GM23338 (cell line): ENCODE data around the gene SH3BGR. TPM values are rescaled to one million over a fixed set of nuclear protein-coding genes. Genes with fewer than 3 reads are reported as not detected.
A peak's percentile ranks its signal among the peaks of the same experiment; 100 is the strongest.

ENCODE experiments used
- ATAC-seq: fragments of 200-7000 bp; cut with Tn5 transposase; 3 replicates; pipeline ENCODE4 v1.9.1; 2020
- DNase-seq: peaks from one replicate; pipeline ENCODE4 v3.0.0-alpha.2; 2015; ENCODE audit warnings: low spot score
- H2AFZ ChIP-seq: fragments of 200-600 bp; sonication (generic); 2 replicates; pipeline ENCODE4 v1.8.0; 2016; ENCODE audit warnings: antibody characterized with exemption, mild to moderate bottlenecking, moderate library complexity
- H3F3A ChIP-seq: fragments of 200-600 bp; sonication (generic); replicated peaks from 2 replicates; pipeline ENCODE4 v1.8.0; 2017; ENCODE audit warnings: antibody characterized with exemption, mixed run types, low read depth
- H3K27ac ChIP-seq: fragments of 200-600 bp; sonication (generic); 2 replicates; pipeline ENCODE4 v1.6.1; 2016; ENCODE audit warnings: low read depth
- H3K27me3 ChIP-seq: fragments of 200-600 bp; sonication (generic); 2 replicates; pipeline ENCODE4 v1.8.0; 2016; ENCODE audit warnings: mild to moderate bottlenecking, mixed run types, moderate library complexity; ENCODE audit not compliant: insufficient read depth
- H3K36me3 ChIP-seq: fragments of 200-600 bp; sonication (generic); 2 replicates; pipeline ENCODE4 v1.8.0; 2016; ENCODE audit warnings: mild to moderate bottlenecking; ENCODE audit not compliant: insufficient read depth
- H3K4me1 ChIP-seq: fragments of 200-600 bp; sonication (generic); 2 replicates; pipeline ENCODE4 v1.8.0; 2016; ENCODE audit warnings: mild to moderate bottlenecking, moderate library complexity; ENCODE audit not compliant: insufficient read depth
- H3K4me2 ChIP-seq: fragments of 200-600 bp; sonication (generic); 2 replicates; pipeline ENCODE4 v1.7.1; 2017; ENCODE audit warnings: mixed run types
- H3K4me3 ChIP-seq: fragments of 200-600 bp; sonication (generic); 2 replicates; pipeline ENCODE4 v1.6.1; 2016; ENCODE audit warnings: mixed run types
- H3K79me2 ChIP-seq: fragments of 200-600 bp; sonication (generic); replicated peaks from 2 replicates; pipeline ENCODE4 v1.8.0; 2017; ENCODE audit warnings: mild to moderate bottlenecking; ENCODE audit not compliant: insufficient read depth
- H3K9me2 ChIP-seq: fragments of 200-600 bp; sonication (generic); 2 replicates; pipeline ENCODE4 v1.8.0; 2017; ENCODE audit not compliant: insufficient read depth
- H4K20me1 ChIP-seq: fragments of 200-600 bp; sonication (generic); replicated peaks from 2 replicates; pipeline ENCODE4 v1.8.0; 2017; ENCODE audit warnings: mild to moderate bottlenecking; ENCODE audit not compliant: insufficient read depth
- H3K27ac Mint-ChIP-seq: 2 replicates; pipeline ENCODE4 v1.8.0; 2020; ENCODE audit warnings: inconsistent platforms, mild to moderate bottlenecking, moderate library complexity, mixed read lengths
- H3K27me3 Mint-ChIP-seq: 3 replicates; pipeline ENCODE4 v1.8.0; 2022; ENCODE audit warnings: low read depth, mild to moderate bottlenecking, moderate library complexity, mixed read lengths, inconsistent platforms; ENCODE audit not compliant: insufficient read depth, poor library complexity
- H3K36me3 Mint-ChIP-seq: 3 replicates; pipeline ENCODE4 v1.8.0; 2021; ENCODE audit warnings: low read depth, mild to moderate bottlenecking, inconsistent platforms, moderate library complexity, mixed read lengths
- H3K4me1 Mint-ChIP-seq: 3 replicates; pipeline ENCODE4 v1.8.0; 2020; ENCODE audit warnings: mild to moderate bottlenecking, inconsistent platforms, mixed read lengths
- H3K4me3 Mint-ChIP-seq: 3 replicates; pipeline ENCODE4 v1.8.0; 2021; ENCODE audit warnings: moderate library complexity, mild to moderate bottlenecking, inconsistent platforms, mixed read lengths
- H3K9me3 Mint-ChIP-seq: 3 replicates; pipeline ENCODE4 v1.8.0; 2020; ENCODE audit warnings: moderate library complexity, mild to moderate bottlenecking, inconsistent platforms, mixed read lengths
- CREB1 ChIP-seq: fragments of 250-450 bp; sonication (Bioruptor Pico); IDR thresholded peaks from 2 replicates; pipeline ENCODE4 v1.5.0; 2020; ENCODE audit warnings: low read depth, mild to moderate bottlenecking, moderate library complexity
- EZH2 ChIP-seq: fragments of 200-600 bp; sonication (generic); IDR thresholded peaks from one replicate; pipeline ENCODE4 v1.8.0; 2017; ENCODE audit warnings: antibody characterized with exemption, mild to moderate bottlenecking, low read depth; ENCODE audit not compliant: unreplicated experiment
- JUNB ChIP-seq: IDR thresholded peaks from one replicate; pipeline ENCODE4 v1.6.1; 2016; ENCODE audit warnings: antibody characterized with exemption; ENCODE audit not compliant: unreplicated experiment
- POLR2AphosphoS5 ChIP-seq: IDR thresholded peaks from 2 replicates; pipeline ENCODE4 v1.6.1; 2016; ENCODE audit warnings: antibody characterized with exemption, low read depth
- STAT1 ChIP-seq: IDR thresholded peaks from one replicate; pipeline ENCODE4 v1.6.1; 2016; ENCODE audit warnings: antibody characterized with exemption; ENCODE audit not compliant: unreplicated experiment
- ZNF114 ChIP-seq: fragments of 250-450 bp; sonication (Bioruptor Pico); IDR thresholded peaks from 2 replicates; pipeline ENCODE4 v1.5.0; 2020; ENCODE audit warnings: mild to moderate bottlenecking, moderate library complexity
- ZNF331 ChIP-seq: fragments of 250-450 bp; sonication (Bioruptor Pico); IDR thresholded peaks from 2 replicates; pipeline ENCODE4 v1.5.0; 2020; ENCODE audit warnings: low read depth, mild to moderate bottlenecking, moderate library complexity
- ZNF462 ChIP-seq: fragments of 250-450 bp; sonication (Bioruptor Pico); IDR thresholded peaks from 2 replicates; pipeline ENCODE4 v1.5.0; 2020; ENCODE audit warnings: mild to moderate bottlenecking, moderate library complexity
- polyA plus RNA-seq: library from polyadenylated mRNA; unstranded; fragments of >200 nt; fragmentation: Nextera tagmentation; extraction: Ambion mirVana; gene quantifications from 2 replicates; pipeline ENCODE4 v1.2.1, GENCODE V29; 2016
- total RNA-seq: library from RNA; depleted of rRNA; stranded (reverse); fragments of >200 nt; shearing (Covaris generic); gene quantifications from 2 replicates; pipeline ENCODE4 v1.2.3, GENCODE V29; 2014
- TF ChIP-seq, protein P1 (sequence below): IDR thresholded peaks from one replicate; pipeline ENCODE4 v1.6.1; 2018; ENCODE audit warnings: antibody characterized with exemption; ENCODE audit not compliant: unreplicated experiment
- TF ChIP-seq, protein P2 (sequence below), 2 experiments: fragments of 200-600 bp in 1 of 2; sonication (generic) in 1 of 2; conservative IDR thresholded peaks; 2 replicates each; pipeline versions ENCODE4 v1.5.1 to v1.6.1; 2016 to 2017; ENCODE audit warnings: antibody characterized with exemption in 2 of 2, low read depth in 2 of 2, mild to moderate bottlenecking in 2 of 2, moderate library complexity in 1 of 2

Gene SH3BGR
- total and polyA plus RNA-seq, 2 experiments from 2014 or later, result 5.9 to 18.9 TPM

GRCh38 chr21:39529026-39529425, 77.3 kb downstream of the SH3BGR start:
- DNase-seq (no peak), ATAC-seq (peak; percentile 34; the same call in 2 of the 3 replicates)
- no peaks in the 10 kb centered on the region; the same call in 1 of the 2 replicates for H3K36me3 ChIP-seq
- H2AFZ ChIP-seq, result no peak overlapping the region
- H3K9me2 ChIP-seq, result peaks cover 14% of the 10 kb centered on the region; the same call in 1 of the 2 replicates
- no peak overlapping the region for H3K4me3 Mint-ChIP-seq
- H3K4me1 ChIP-seq, result no peaks in the 10 kb centered on the region
- no peak overlapping the region for H3K4me2 ChIP-seq
- peaks cover 6% of the 10 kb centered on the region; the same call in 2 of the 3 replicates for H3K9me3 Mint-ChIP-seq
- H3F3A ChIP-seq, result 0 out of 2 replicates have a peak, but pooled peaks cover 2% of the 10 kb centered on the region
- peaks cover 20% of the 10 kb centered on the region for H3K36me3 Mint-ChIP-seq
- no peak overlapping the region for H3K4me3 ChIP-seq
- H3K27ac ChIP-seq, result no peak overlapping the region
- no peak overlapping the region for H3K27ac Mint-ChIP-seq
- H3K4me1 Mint-ChIP-seq, result peaks cover 23% of the 10 kb centered on the region
- TF ChIP-seq, protein P1, sequence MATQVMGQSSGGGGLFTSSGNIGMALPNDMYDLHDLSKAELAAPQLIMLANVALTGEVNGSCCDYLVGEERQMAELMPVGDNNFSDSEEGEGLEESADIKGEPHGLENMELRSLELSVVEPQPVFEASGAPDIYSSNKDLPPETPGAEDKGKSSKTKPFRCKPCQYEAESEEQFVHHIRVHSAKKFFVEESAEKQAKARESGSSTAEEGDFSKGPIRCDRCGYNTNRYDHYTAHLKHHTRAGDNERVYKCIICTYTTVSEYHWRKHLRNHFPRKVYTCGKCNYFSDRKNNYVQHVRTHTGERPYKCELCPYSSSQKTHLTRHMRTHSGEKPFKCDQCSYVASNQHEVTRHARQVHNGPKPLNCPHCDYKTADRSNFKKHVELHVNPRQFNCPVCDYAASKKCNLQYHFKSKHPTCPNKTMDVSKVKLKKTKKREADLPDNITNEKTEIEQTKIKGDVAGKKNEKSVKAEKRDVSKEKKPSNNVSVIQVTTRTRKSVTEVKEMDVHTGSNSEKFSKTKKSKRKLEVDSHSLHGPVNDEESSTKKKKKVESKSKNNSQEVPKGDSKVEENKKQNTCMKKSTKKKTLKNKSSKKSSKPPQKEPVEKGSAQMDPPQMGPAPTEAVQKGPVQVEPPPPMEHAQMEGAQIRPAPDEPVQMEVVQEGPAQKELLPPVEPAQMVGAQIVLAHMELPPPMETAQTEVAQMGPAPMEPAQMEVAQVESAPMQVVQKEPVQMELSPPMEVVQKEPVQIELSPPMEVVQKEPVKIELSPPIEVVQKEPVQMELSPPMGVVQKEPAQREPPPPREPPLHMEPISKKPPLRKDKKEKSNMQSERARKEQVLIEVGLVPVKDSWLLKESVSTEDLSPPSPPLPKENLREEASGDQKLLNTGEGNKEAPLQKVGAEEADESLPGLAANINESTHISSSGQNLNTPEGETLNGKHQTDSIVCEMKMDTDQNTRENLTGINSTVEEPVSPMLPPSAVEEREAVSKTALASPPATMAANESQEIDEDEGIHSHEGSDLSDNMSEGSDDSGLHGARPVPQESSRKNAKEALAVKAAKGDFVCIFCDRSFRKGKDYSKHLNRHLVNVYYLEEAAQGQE, result peak; percentile 76
- no peak for TF ChIP-seq POLR2AphosphoS5
- H4K20me1 ChIP-seq, result no peaks in the 10 kb centered on the region
- no peaks in the 10 kb centered on the region for H3K27me3 ChIP-seq
- peaks cover 7% of the 10 kb centered on the region for H3K27me3 Mint-ChIP-seq
- H3K79me2 ChIP-seq, result no peaks in the 10 kb centered on the region

- Histone ChIP-seq H3K9me2 (peaks cover 14% of the 10 kb centered on the region; the same call in 1 of the 2 replicates), H2AFZ (peak overlapping the region; percentile 63), H3K4me2 (no peak overlapping the region), H3K27me3 (no peaks in the 10 kb centered on the region), H3K36me3 (no peaks in the 10 kb centered on the region), H3K79me2 (no peaks in the 10 kb centered on the region), H3K27ac (no peak overlapping the region), H3F3A (0 out of 2 replicates have a peak, but pooled peaks cover 5% of the 10 kb centered on the region), H3K4me3 (no peak overlapping the region), H3K4me1 (peaks cover 7% of the 10 kb centered on the region), H4K20me1 (no peaks in the 10 kb centered on the region)
- Mint-ChIP-seq H3K4me1 (peaks cover 23% of the 10 kb centered on the region), H3K9me3 (peaks cover 14% of the 10 kb centered on the region), H3K27me3 (peaks cover 14% of the 10 kb centered on the region), H3K4me3 (no peak overlapping the region), H3K36me3 (peaks cover 14% of the 10 kb centered on the region), H3K27ac (no peak overlapping the region)
- DNase-seq, result peak; percentile 49
- ATAC-seq, result peak; percentile 67
- TF ChIP-seq ZNF331 (no peak), STAT1 (no peak), ZNF114 (CRISPR knock-in tag) (no peak), CREB1 (no peak), ZNF462 (CRISPR knock-in tag) (no peak), EZH2 (no peak), JUNB (no peak)
- TF ChIP-seq, protein P2, sequence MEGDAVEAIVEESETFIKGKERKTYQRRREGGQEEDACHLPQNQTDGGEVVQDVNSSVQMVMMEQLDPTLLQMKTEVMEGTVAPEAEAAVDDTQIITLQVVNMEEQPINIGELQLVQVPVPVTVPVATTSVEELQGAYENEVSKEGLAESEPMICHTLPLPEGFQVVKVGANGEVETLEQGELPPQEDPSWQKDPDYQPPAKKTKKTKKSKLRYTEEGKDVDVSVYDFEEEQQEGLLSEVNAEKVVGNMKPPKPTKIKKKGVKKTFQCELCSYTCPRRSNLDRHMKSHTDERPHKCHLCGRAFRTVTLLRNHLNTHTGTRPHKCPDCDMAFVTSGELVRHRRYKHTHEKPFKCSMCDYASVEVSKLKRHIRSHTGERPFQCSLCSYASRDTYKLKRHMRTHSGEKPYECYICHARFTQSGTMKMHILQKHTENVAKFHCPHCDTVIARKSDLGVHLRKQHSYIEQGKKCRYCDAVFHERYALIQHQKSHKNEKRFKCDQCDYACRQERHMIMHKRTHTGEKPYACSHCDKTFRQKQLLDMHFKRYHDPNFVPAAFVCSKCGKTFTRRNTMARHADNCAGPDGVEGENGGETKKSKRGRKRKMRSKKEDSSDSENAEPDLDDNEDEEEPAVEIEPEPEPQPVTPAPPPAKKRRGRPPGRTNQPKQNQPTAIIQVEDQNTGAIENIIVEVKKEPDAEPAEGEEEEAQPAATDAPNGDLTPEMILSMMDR (conservative IDR thresholded peaks at IDR 0.05; ENCODE audit: low read depth in 2 of 2), result no peak
Observed at GRCh38 chr21:39531064-39531463, 79.3 kb downstream of the SH3BGR start.
